H9 (cell line): ENCODE results near the gene SGMS2. TPM values are rescaled to one million over a fixed set of nuclear protein-coding genes. Genes with fewer than 3 reads are reported as not detected.

Experiments used
- DNase-seq: peaks from one replicate; pipeline ENCODE4 v3.0.0-alpha.2; 2017
- H2AFZ ChIP-seq: one replicate; pipeline ENCODE4 v1.6.1; 2013; ENCODE audit warnings: mild to moderate bottlenecking, low read length, control low read depth, moderate library complexity
- H2AK5ac ChIP-seq: 2 replicates; pipeline ENCODE4 v1.6.1; 2013; ENCODE audit warnings: low read length, control low read depth, mixed read lengths; ENCODE audit not compliant: insufficient read length
- H2BK120ac ChIP-seq: one replicate; pipeline ENCODE4 v1.6.1; 2013; ENCODE audit warnings: low read depth, mild to moderate bottlenecking, low read length, control low read depth, inconsistent platforms; ENCODE audit not compliant: poor library complexity, severe bottlenecking
- H2BK12ac ChIP-seq: 2 replicates; pipeline ENCODE4 v1.6.1; 2013; ENCODE audit warnings: low read length, control low read depth, mixed read lengths, low read depth; ENCODE audit not compliant: insufficient read length
- H2BK15ac ChIP-seq: 2 replicates; pipeline ENCODE4 v1.6.1; 2013; ENCODE audit warnings: low read depth, low read length, control low read depth
- H2BK20ac ChIP-seq: one replicate; pipeline ENCODE4 v1.6.1; 2013; ENCODE audit warnings: low read depth, mild to moderate bottlenecking, low read length, control low read depth, inconsistent platforms; ENCODE audit not compliant: poor library complexity, severe bottlenecking
- H2BK5ac ChIP-seq: 2 replicates; pipeline ENCODE4 v1.6.1; 2013; ENCODE audit warnings: low read length, control low read depth, mixed read lengths; ENCODE audit not compliant: insufficient read length
- H3K14ac ChIP-seq: 2 replicates; pipeline ENCODE4 v1.6.1; 2013; ENCODE audit warnings: low read length, control low read depth; ENCODE audit not compliant: insufficient read depth
- H3K18ac ChIP-seq: 2 replicates; pipeline ENCODE4 v1.6.1; 2013; ENCODE audit warnings: low read depth, mild to moderate bottlenecking, mixed read lengths, low read length, control low read depth; ENCODE audit not compliant: insufficient read length
- H3K23ac ChIP-seq: 2 replicates; pipeline ENCODE4 v1.6.1; 2013; ENCODE audit warnings: low read length, control low read depth, mixed read lengths, low read depth; ENCODE audit not compliant: insufficient read length
- H3K23me2 ChIP-seq: 2 replicates; pipeline ENCODE4 v1.6.1; 2013; ENCODE audit warnings: low read depth, mild to moderate bottlenecking, mixed read lengths, low read length, control low read depth; ENCODE audit not compliant: insufficient read length, poor library complexity, severe bottlenecking
- H3K27ac ChIP-seq: 2 replicates; pipeline ENCODE4 v1.5.1; 2013; ENCODE audit warnings: low read length, control low read depth, mixed read lengths, low read depth; ENCODE audit not compliant: insufficient read length
- H3K27me3 ChIP-seq: 2 replicates; pipeline ENCODE4 v1.6.1; 2013; ENCODE audit warnings: low read length, control low read depth, inconsistent platforms; ENCODE audit not compliant: insufficient read depth
- H3K4ac ChIP-seq: 2 replicates; pipeline ENCODE4 v1.6.1; 2013; ENCODE audit warnings: low read depth, mild to moderate bottlenecking, control low read depth, inconsistent platforms, low read length, moderate library complexity
- H3K4me1 ChIP-seq: 2 replicates; pipeline ENCODE4 v1.6.1; 2013; ENCODE audit warnings: low read length, control low read depth, inconsistent platforms; ENCODE audit not compliant: insufficient read depth
- H3K4me2 ChIP-seq: 2 replicates; pipeline ENCODE4 v1.6.1; 2013; ENCODE audit warnings: low read length, control low read depth, mixed read lengths; ENCODE audit not compliant: insufficient read length, insufficient read depth
- H3K56ac ChIP-seq: 2 replicates; pipeline ENCODE4 v1.6.1; 2013; ENCODE audit warnings: low read depth, mild to moderate bottlenecking, mixed read lengths, low read length, control low read depth; ENCODE audit not compliant: insufficient read length
- H3K79me1 ChIP-seq: 2 replicates; pipeline ENCODE4 v1.6.1; 2013; ENCODE audit warnings: low read depth, mild to moderate bottlenecking, moderate library complexity, low read length, control low read depth, inconsistent platforms; ENCODE audit not compliant: insufficient read depth, poor library complexity, severe bottlenecking
- H3K79me2 ChIP-seq: 2 replicates; pipeline ENCODE4 v1.6.1; 2013; ENCODE audit warnings: low read length, control low read depth, inconsistent platforms; ENCODE audit not compliant: insufficient read depth
- H3K9ac ChIP-seq: 2 replicates; pipeline ENCODE4 v1.6.1; 2013; ENCODE audit warnings: low read length, control low read depth, mixed read lengths; ENCODE audit not compliant: insufficient read length; ENCODE audit errors: extremely low read depth
- H3K9me3 ChIP-seq: one replicate; pipeline ENCODE4 v1.6.1; 2013; ENCODE audit warnings: low read depth, low read length, inconsistent platforms; ENCODE audit not compliant: control insufficient read depth
- H3T11ph ChIP-seq: one replicate; pipeline ENCODE4 v1.6.1; 2013; ENCODE audit warnings: mild to moderate bottlenecking, low read length, control low read depth, inconsistent platforms
- H4K20me1 ChIP-seq: one replicate; pipeline ENCODE4 v1.6.1; 2013; ENCODE audit not compliant: control insufficient read depth, insufficient read length, insufficient read depth
- H4K5ac ChIP-seq: 2 replicates; pipeline ENCODE4 v1.6.1; 2013; ENCODE audit warnings: low read depth, mild to moderate bottlenecking, mixed read lengths, low read length, control low read depth; ENCODE audit not compliant: insufficient read length
- H4K8ac ChIP-seq: replicated peaks from 2 replicates; pipeline ENCODE4 v1.6.1; 2013; ENCODE audit warnings: low read length, control low read depth, mixed read lengths, low read depth; ENCODE audit not compliant: insufficient read length
- H4K91ac ChIP-seq: 2 replicates; pipeline ENCODE4 v1.6.1; 2013; ENCODE audit warnings: low read depth, mild to moderate bottlenecking, moderate library complexity, mixed read lengths, low read length, control low read depth; ENCODE audit not compliant: insufficient read length
- H3K27ac Mint-ChIP-seq, 3 experiments: 2 replicates in 2 of 3; 3 replicates in 1 of 3; pipeline ENCODE4 v1.8.0; 2020 to 2021; ENCODE audit warnings: mixed read lengths in 3 of 3, mild to moderate bottlenecking in 1 of 3, moderate library complexity in 1 of 3
- H3K27me3 Mint-ChIP-seq: 2 replicates; pipeline ENCODE4 v1.8.0; 2021; ENCODE audit warnings: low read depth, mild to moderate bottlenecking, moderate library complexity, mixed read lengths
- H3K36me3 Mint-ChIP-seq, 3 experiments: 2 replicates in 2 of 3; 3 replicates in 1 of 3; pipeline ENCODE4 v1.8.0; 2020 to 2021; ENCODE audit warnings: low read depth in 3 of 3, mixed read lengths in 3 of 3; ENCODE audit not compliant: insufficient read depth in 1 of 3
- H3K4me1 Mint-ChIP-seq, 2 experiments: 2 replicates each; pipeline ENCODE4 v1.8.0; 2020; ENCODE audit warnings: mixed read lengths in 2 of 2
- H3K4me3 Mint-ChIP-seq, 2 experiments: 2 replicates in 1 of 2; 3 replicates in 1 of 2; pipeline ENCODE4 v1.8.0; 2020 to 2021; ENCODE audit warnings: mild to moderate bottlenecking in 2 of 2, mixed read lengths in 2 of 2, moderate library complexity in 1 of 2
- H3K9me3 Mint-ChIP-seq, 2 experiments: 2 replicates in 1 of 2; 3 replicates in 1 of 2; pipeline ENCODE4 v1.8.0; 2020; ENCODE audit warnings: mild to moderate bottlenecking in 2 of 2, mixed read lengths in 2 of 2, moderate library complexity in 1 of 2
- CTCF ChIP-seq: fragments of 200-600 bp; sonication (generic); conservative IDR thresholded peaks from 3 replicates; pipeline ENCODE4 v1.8.0; 2021; ENCODE audit warnings: antibody characterized with exemption, mild to moderate bottlenecking
- WGBS: extraction: QIAGEN DNeasy Blood & Tissue Kit; methylation state at CpG from one replicate; pipeline ENCODE4 v1.1.7; 2013; ENCODE audit warnings: missing lambda C conversion rate, low lambda C conversion rate, mixed read lengths; ENCODE audit not compliant: insufficient read length; ENCODE audit errors: extremely low coverage; 5-methylcytosine and 5-hydroxymethylcytosine counted together
- total RNA-seq: library from RNA; stranded (reverse); gene quantifications from 2 replicates; pipeline ENCODE4 v1.2.1, GENCODE V29; 2021

Gene SGMS2
- total RNA-seq, 1 experiment from 2014 or later: 9.7 TPM

GRCh38 chr4:107855723-107856122, 31.0 kb downstream of the SGMS2 start:
- no peak overlapping the region for H3K27ac Mint-ChIP-seq
- no peaks in the 10 kb centered on the region for H3K27me3 Mint-ChIP-seq
- no peak overlapping the region for H3K27ac ChIP-seq
- no peak overlapping the region for H2BK20ac ChIP-seq
- H3K79me1 ChIP-seq: no peaks in the 10 kb centered on the region
- TF ChIP-seq CTCF: no peak
- peaks cover 21% of the 10 kb centered on the region in 2 experiments for H3K4me1 Mint-ChIP-seq
- no peaks in the 10 kb centered on the region for H3K36me3 Mint-ChIP-seq
- no peak overlapping the region for H3K18ac ChIP-seq
- no peak overlapping the region for H3K4ac ChIP-seq
- H3K23ac ChIP-seq: no peak overlapping the region
- DNase-seq: no peak
- H3K23me2 ChIP-seq: no peaks in the 10 kb centered on the region
- H3K14ac ChIP-seq: no peak overlapping the region
- H2BK12ac ChIP-seq: no peak overlapping the region
- H3K27me3 ChIP-seq: no peaks in the 10 kb centered on the region
- peaks cover 7% of the 10 kb centered on the region; the same call in 1 of the 2 replicates for H3K4me1 ChIP-seq
- no peak overlapping the region for H3K4me2 ChIP-seq
- H3K79me2 ChIP-seq: no peaks in the 10 kb centered on the region
- no peak overlapping the region for H4K5ac ChIP-seq
- no peak overlapping the region for H3T11ph ChIP-seq
- no peak overlapping the region for H2BK5ac ChIP-seq
- H4K91ac ChIP-seq: no peak overlapping the region
- no peak overlapping the region for H3K4me3 Mint-ChIP-seq
- H4K20me1 ChIP-seq: no peaks in the 10 kb centered on the region
- H3K9ac ChIP-seq: no peak overlapping the region
- H2AFZ ChIP-seq: no peak overlapping the region
- WGBS: no CpG with 5 or more reads among the region's 3 CpGs
- no peaks in the 10 kb centered on the region for H3K9me3 ChIP-seq
- H4K8ac ChIP-seq: no peak overlapping the region
- no peak overlapping the region for H2BK15ac ChIP-seq
- H3K9me3 Mint-ChIP-seq: no peaks in the 10 kb centered on the region
- H2AK5ac ChIP-seq: no peak overlapping the region
- H3K56ac ChIP-seq: no peak overlapping the region
- H2BK120ac ChIP-seq: no peak overlapping the region
